HG03342 (cell line): ENCODE results near the gene RASSF9.

ENCODE experiments used
- ATAC-seq: cut with Tn5 transposase; IDR thresholded peaks from one replicate; pipeline ENCODE4 v1.9.1; 2021; ENCODE audit warnings: mild to moderate bottlenecking, moderate library complexity; ENCODE audit not compliant: unreplicated experiment

RASSF9 gene

GRCh38 chr12:85821759-85822158 is 14.4 kb downstream of the RASSF9 start:
- ATAC-seq: no peak

DNA sequence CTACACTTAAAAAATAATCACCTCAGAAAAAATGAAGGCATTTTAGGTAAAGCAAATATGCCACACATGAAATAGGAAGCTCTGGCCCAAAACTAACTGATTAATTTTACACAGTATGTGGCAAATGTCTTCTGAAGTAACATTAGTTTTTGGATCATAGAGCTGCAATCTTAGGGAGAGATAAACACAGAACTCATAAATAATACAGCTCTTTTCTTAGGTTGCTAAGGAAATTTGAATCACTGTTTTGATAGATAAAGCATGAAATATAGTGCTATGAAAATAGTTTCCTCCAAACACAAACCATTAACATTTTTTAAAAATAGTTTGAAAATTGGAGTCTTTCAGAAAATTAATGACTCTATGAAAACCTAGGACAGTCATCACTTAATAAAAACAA is 15.0 kb downstream of the RASSF9 start:
- no peak for ATAC-seq

- no peak for ATAC-seq
These were observed 16.1 kb downstream of the RASSF9 start for GRCh38 chr12:85820101-85820500.

DNA sequence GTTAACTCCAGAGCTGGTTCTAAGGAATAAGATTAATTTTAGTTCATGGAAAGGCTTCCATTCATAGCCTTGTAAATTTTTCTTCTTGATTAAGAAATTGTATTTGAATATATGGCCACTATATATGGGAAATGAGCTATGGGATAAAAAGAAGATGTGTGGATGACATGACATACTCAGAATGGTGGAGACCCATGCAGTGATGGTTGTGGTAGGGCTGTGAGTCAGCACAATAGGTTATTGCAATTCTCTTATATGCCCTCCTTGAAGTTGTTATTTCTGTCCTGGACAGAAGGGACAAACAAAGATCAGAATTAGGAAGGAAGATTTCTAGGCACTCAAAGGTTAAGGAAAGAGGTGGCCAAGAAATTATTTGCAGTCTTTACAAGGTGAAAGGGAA is 21.5 kb downstream of the RASSF9 start:
- ATAC-seq: no peak

DNA sequence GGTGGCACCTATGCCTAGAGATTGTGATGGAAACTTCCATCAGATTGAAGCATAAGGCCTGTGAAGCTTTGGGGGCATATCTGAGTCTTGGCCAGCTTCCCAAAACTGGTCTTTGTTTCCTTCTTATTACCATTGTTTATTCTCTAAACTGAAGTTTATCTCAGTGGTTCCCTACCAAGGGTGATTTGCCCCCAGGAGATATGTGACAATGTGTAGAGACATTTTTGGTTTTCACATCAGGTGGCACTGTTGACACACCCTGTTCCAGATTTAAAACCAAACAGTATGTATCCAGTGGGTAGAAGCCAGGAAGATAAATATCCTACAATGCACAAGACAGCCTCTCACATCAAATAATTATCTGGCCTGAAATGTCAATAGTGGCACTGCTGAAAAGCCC is 22.1 kb downstream of the RASSF9 start:
- no peak for ATAC-seq

- ATAC-seq: no peak
These were observed 26.7 kb downstream of the RASSF9 start for GRCh38 chr12:85809500-85809899.

DNA sequence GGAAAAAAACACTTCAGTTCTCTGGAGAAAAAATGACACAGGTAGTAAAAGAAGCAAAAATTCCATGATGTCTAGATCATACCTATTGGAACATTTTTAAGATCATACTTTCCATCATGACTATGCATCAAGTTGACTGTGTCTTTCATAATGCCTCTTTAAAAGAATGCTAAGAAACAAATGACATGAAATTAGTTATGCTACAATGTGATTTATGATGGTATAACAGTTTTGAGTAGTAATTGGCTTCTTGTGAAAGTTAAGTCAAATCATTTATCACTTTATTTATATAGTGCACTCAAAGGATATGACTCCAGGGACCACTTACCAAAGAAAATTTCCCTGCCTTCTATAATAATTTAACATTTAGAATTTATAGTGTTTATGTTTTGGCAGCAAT is 28.5 kb downstream of the RASSF9 start:
- no peak for ATAC-seq

DNA sequence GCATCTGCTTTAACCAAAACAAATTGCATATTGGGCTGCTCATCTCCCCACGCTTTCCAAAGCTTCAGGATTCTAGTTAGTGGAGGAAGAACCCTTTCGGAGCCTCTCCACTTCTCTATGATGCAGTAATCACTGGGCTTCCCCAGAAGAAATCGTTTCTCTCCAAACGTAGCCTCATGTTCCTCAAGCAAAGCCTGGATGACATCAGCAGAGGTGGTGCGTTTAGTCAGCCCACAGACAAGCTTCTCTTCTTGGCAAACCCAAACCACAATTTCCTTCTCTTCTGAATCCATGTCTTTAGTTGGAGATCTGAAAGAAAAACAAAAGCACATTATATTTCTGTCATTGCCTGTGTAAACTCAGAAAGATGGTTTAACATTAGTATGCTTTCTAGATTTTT is 30.6 kb downstream of the RASSF9 start:
- ATAC-seq: no peak

DNA sequence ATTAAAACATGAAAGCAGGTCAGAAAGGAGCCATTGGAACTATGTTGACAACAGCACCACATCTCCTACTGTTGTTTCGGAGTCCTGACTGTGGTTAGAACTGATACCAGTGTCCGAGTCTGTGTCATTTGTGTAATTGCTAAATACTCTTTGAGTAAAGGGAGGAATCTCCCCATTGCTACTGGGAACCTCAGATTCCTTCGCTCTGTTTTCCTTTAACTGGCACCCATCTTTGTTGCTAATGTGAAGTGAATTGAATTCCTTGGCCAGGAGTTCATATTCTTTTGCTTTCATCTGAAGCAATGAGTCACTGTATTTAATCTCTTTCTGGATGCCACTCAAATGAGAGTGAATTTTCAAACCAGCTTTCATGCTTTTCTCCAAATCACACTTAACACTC is 31.5 kb downstream of the RASSF9 start:
- ATAC-seq: no peak

DNA sequence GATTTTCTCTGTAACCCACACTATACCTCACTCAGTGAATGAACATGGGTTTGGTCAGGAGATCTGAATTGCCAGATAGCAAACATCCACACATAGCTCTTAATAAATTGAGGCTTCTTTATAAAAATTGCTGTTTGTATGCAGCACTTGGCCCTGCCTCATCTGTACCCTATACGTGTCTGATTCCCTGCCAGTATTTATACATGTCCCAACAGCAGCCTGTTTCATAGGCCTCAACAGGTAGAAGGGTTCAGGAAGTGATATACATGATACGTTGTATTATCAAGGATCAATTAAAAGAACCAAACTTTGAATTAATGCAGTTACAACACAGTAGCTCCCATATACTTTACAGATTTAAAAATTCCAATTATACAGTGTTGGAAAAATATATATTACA is 32.3 kb downstream of the RASSF9 start:
- ATAC-seq: no peak

DNA sequence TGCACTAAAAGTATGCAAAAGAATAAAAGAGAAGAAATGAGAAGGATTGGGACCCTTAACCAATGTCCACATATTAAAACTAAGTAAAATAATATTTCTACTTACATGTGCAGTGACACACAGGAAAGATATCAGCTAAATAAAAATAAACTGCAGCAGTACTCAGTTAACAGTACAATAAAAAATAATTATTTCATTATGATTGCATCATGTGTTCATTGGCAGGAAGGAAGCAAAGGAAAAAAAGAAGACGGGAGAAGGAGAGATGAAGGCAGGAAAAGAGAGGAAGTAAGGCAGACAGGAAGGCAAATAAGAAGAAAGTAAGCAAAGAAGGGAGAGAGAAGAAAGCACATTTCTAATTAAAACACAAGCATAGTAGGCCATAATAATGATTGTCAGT is 33.0 kb downstream of the RASSF9 start:
- no peak for ATAC-seq

DNA sequence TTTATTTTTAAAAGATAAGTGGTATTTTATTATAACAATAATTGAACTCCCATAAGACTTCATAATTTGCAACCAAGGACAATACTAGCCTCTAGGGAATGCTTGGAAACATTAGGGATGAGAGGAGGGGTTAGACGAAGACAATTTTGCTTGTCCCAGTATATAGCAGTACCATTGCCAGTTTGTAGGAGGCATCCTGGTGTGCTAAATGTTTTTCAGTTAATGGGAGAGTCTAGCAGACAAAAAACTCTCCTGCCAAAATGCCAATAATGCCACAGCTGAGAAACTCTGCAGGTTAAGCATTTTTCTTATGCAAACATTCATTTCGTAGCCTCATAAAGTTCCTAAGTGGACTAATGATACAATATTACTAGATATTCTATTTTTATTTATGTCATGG is 38.1 kb downstream of the RASSF9 start:
- no peak for ATAC-seq

GRCh38 chr12:85796001-85796400 is 40.2 kb downstream of the RASSF9 start:
- no peak for ATAC-seq

GRCh38 chr12:85794531-85794930 is 41.7 kb downstream of the RASSF9 start:
- ATAC-seq: no peak

DNA sequence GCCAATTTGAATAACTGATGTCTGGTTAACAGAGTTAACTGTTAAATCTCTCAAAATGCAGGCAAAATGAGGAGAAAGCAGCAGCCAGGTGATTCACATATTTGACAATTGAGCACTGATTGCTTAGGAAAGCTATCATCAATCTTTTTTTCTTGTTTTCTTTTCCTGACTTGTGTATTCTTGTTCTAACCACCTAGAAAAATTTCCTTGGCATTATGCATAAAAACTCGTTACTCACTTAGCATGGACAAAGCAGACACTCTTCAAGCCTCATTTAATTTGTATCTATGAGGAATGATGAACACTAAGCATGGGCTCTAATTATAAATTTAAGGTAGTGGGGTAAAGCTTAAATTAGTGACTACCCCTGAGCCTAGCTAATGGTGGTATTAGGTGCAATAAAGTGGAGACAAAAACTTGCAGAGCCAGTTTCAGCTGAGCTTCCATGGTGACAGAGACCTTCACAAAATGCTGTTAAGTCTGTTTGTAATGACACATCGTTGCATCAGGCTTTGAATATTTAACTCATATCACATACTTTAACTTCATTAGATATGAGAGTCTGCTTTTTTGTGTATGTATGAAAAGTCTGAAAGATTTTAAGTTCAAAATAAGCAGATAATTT is 52.0 kb downstream of the RASSF9 start:
- ATAC-seq: no peak

GRCh38 chr12:85782711-85783110 is 53.5 kb downstream of the RASSF9 start:
- ATAC-seq: no peak

DNA sequence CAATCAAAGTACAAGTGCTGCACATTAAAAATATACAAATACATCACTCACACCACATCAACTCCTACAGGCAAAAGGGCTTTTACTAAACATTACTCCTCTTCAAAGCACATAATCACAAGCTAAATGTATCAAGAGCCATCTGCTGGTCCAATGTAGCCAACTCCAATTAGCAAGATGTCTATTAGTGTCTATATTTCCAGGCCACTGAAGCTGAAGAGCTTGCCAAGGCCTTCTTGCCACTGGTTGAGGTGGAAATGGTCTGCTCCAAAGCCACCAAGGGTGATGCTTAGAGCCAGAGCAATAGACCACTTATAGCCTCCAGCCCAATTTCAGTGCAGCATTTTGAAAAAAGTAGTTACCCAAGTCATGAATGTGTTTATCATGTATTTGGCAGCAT is 54.4 kb downstream of the RASSF9 start:
- ATAC-seq: no peak

DNA sequence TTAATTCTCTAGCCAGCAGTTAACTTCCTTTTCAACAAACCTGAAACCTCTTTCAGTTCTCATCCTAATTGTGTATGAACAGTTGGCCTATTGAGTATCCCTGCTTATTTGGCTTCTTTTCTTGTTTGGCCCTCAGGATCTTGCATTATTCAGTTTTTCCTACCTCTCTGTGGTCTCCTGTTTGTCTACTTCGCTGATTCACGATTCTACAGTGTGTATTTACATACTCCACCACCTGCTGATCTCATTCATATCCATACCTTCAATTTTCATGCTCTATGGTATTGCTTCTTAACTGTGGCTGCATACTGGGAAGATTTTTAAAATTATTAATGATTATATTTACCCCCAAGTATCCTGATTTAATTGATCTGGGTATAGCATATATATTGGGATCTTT is 56.4 kb downstream of the RASSF9 start:
- no peak for ATAC-seq

- ATAC-seq: no peak
These were observed 61.1 kb downstream of the RASSF9 start for GRCh38 chr12:85775091-85775490.

- ATAC-seq: no peak
These were observed 70.7 kb downstream of the RASSF9 start for GRCh38 chr12:85765453-85765869.

GRCh38 chr12:85759623-85760022 is 76.6 kb downstream of the RASSF9 start:
- ATAC-seq: no peak

- no peak for ATAC-seq
These were observed 77.1 kb downstream of the RASSF9 start for GRCh38 chr12:85759091-85759490.

DNA sequence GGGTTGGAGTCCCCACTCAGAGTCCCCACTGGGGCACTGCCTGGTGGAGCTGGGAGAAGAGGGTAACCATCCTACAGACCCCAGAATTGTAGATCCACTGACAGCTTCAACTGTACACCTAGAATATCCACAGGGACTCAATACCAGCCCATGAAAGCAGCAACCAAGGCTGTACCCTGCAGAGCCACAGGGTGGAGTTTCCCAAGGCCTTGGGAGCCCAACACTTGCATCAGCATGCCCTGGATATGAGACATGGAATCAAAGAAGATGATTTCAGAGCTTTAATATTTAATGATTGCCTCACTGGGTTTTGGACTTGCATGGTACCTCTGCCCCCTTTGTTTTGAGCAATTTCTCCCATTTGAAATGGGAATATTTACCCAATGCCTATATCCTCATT is 80.4 kb downstream of the RASSF9 start:
- no peak for ATAC-seq
